ENCODE data around the gene EFL1.

EFL1 gene

DNA sequence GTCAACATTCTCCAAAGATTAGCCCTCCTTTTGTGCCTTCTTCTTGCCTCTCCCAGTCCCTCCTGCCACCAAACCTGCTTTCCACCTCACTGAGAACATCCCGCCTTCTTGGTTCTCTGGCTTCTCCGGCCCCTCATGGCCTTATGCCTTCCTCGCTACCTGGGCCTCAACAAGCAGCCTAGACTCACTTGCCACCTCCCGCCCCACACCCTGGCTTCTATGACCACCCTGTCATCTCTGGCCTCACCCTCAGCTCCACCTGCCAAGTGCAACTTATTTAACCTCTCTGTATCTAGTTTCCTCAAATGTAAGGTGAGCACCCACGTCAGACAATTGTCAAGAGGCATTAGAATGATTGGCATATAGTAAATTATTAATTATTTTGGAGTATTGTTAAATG is 147.9 kb downstream of the EFL1 start:
- no peak for DNase-seq

DNA sequence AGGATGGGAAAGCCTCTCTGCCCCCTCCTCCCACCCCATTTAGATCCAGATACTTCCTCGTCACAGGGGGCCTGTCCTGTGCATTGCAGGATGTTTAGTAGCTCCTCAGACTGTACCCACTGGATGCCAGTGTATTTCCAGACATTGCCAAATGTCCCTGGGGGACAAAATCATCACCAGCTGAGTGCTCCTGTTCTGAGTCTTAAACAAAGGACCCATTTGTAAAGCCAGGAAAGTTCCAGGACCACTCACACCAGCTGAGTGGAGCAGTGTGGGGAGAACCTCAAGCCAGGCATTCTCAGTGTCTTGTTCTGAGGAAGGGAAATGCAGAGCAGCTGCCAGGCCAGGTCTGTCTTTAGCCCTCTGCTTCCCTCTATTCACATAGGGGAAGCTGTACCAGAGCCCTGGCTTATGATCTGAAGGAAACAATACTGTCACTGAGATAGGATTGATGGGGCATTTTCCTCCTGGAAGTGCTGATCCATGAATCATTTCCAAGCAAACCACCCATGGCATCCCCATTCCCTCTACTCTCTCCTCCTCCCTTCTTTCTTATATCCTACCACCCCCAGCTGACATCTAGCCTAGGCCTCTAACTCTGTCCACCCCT is 149.3 kb downstream of the EFL1 start:
- no peak for DNase-seq

DNA sequence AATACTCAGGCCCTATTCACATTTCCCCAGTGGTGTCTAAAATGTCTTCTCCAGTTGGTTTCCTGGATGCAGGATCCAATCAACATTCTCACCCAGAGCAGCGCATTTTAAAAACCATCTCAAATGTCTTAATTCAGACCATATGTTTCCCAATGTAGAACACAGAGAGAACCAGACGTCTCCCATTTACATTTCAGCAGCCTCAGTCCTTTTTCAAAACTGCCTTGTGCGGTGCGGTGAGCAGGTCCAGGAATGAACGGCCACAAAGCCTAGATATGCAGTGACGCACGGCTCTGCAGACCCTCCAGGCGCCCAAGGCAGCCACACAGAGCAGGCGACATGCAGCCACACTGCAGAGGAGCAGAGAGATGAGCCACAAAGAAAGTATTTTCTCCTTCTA is 150.6 kb downstream of the EFL1 start:
- no peak for DNase-seq

DNA sequence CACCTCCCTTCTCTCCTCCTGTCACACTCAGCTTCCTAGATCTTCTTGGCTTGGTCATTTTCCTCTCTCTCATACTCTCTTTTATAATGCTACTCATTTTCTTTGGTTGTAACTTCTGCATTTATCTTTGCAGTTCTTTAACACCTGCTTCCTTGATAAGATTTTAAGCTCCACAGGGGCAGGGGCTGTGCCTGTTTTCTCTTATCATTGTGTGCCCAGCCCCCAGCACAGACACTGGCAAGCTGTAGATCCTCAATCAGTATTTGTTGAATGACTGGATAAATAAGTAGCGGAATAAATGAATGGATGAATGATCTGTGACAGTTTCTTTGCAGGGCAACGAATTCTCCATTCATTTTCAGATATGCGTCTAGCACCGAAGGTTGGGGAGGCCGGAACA is 152.4 kb downstream of the EFL1 start:
- DNase-seq = no peak

DNA sequence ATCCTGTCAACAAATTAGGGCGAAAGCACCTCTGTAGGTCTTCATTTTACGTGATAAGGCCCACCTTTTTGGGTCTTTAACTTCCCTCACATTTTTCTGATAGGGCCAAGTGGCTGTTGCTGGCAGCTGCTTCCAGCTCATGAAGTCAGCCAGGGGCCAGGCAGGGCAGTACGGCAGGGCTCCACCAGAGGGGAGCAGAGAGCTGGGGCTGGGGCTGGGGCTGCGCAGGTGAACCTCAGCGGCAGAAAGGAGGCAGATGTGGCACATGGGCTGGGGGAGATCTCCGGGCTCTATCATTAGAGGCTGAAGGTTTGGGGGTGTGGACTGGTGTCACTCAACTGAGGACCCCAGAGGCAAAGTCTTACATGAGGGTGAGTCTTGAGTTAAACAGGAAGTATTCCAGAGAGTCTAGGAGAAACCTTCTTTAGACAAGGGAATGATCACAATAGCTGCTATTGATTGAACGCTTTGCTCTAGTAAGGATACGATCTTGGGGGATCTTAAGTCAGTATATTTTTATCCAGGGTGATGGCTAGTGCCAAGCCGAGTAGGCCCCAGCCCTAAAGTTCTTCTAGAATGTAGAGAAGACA is 153.9 kb downstream of the EFL1 start:
- peak; percentile 9 for DNase-seq

DNA sequence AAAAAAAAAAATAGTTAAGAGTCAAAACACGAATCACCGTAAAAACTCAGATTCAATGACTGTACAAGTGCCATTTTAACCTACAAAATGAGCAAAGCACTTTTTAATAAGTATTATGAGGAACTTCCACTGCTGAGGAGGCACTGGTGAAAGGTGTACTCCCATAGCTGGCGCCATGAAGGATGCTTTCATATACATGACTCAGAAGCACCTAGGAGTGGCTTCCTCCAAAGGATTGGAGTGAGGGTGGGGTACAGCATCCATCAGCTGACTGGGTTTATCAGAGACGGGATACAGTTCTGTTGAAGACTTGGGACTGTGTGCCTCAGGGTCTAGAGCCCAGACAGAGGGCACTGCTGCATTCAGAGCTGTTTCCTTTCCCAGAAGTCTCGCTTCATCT is 155.9 kb downstream of the EFL1 start:
- DNase-seq = no peak

DNA sequence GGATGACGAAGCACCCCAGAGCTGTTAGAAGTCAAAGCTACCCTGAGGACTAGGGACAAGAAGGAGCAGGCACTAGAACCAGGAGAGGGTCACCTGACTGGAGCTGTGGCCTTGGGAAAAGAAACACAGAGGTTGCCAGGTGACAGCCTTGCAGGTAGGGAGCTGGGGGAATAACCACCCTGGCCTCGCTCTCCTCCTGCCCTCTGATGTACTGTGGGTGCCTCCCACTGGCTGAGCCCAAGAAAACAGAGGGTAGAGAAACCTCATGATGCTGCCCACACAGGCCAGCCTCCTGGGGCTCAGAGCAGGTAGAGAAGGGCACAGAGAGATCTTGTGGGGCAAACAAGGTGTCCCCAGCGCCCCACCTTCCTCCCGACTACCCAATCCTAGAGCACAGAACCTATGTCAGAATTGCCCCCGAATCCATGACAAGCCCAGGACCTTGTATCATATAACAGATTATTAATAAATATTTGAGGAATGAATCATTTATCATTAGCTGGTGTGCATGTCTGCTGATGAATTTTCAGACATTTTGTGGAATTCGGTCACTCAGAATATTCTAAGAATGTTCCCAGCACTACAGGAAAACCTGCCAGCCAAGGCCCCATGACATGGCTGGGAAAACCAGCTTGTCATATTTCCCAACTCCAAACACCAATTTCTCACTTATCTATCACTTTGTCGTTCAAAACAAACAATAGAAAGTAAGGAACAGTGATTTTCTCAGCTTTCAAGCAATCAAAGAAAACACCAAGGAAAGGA is 156.9 kb downstream of the EFL1 start:
- no peak for DNase-seq

DNA sequence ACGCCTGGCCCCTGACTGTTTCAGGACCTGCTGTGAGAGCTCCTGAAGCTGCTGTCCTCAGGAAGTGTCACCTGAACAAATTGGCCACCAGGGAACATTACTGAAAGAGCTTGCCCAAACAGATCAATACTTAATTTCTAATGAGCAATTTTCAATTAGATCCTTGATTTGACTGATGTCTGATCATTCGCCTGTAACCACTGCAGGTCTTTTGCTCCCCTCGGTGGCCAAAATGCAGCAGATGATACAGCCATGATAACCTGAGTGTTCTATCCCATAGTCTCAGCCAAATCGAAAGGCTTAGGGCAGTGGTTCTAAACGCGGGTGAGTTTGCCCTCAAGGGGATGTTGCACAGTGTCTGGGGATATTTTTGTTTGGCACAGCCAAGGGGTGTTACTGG is 159.1 kb downstream of the EFL1 start:
- DNase-seq = no peak

DNA sequence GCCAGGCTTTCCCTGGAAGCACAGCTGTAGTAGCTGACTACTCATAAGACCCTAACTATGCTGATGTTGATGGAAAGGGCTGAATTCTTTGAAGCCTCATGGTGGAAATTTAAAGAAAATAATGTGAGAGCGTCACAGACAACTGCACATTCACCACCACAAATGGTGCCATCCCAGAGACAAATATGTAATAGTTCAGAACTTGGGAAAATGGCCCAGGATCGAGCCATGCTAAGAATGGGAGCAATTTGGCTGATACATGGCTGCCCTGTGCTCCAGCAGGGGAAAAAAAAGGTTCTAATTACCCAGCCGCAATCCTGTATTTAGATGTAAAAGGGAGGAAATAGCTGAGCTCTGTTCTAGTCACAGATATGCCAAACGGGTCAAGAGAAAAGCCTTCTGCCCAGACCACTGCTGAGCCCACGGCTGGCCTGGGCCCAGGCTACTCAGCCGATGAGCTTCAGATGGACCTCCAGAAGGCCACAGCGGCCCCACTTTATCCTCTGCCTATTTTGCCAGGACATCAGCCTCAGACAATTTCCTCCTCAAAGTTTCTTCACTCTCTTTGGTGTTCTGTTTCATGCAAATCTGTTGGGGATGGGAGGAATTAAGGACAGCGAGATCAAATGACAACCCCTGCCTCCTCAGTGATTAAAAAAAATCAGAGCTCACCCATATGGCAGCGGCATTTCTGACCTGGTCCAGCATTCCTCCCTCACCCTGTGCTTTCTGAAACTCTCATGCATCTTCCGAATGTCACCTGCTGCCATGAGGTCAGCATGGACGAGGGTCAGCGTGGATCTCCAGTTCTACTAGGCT is 162.2 kb downstream of the EFL1 start:
- DNase-seq = no peak

DNA sequence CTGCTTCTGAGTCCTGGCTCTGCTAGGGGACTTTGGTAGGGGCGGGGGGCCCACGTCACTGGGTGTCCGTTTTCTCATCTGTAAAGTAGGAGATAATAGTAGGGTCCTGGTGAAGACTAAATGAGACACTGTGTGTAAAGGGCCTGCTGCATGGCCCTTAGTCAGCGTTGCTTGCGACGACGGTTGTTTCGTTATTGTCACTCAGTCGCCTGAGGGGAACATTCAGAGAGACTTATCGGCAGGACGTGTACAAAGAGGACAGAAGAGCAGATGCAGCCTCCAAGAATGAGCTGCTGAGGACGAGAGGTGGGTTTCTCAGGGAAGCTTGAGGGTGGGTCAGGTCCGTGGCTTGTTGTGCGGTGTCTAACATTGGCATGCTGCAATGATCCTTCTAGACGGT is 163.9 kb downstream of the EFL1 start:
- no peak for DNase-seq

DNA sequence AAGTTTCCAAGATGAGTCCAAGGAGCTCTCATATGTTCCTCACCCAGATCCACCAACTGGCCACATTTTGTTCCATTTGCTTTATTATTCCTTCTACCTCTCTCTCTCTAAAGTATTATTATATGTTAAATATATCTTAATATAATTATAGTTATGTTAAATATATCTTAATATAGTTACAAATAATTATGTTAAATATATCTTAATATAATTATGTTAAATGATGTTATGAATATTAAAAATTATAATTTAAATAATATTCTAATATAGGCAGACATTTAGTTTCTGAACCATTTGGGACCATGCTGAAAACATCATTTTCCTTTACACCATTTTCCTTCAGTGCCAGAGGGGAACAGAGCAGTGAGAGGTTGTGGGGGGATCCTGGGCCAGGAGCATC is 166.7 kb downstream of the EFL1 start:
- DNase-seq = no peak

DNA sequence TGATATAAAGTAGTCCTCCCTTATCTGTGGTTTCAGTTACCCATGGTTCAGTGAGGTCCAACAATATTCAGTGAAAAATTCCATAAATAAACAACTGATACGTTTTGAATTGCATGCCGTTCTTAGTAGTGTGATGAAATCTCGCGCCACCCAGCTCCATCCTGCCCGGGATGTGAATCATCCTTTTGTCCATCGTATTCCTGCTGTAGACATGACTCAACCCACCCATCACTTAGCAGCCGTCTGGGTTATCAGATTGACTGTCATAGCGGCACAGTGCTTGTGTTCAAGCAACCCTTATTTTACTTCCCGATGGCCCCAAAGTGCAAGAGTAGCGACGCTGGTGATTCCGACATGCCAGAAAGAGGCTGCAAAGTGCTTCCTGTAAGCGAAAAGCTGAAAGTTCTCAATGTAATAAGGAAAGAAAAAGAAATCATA is 168.7 kb downstream of the EFL1 start:
- DNase-seq = no peak

DNA sequence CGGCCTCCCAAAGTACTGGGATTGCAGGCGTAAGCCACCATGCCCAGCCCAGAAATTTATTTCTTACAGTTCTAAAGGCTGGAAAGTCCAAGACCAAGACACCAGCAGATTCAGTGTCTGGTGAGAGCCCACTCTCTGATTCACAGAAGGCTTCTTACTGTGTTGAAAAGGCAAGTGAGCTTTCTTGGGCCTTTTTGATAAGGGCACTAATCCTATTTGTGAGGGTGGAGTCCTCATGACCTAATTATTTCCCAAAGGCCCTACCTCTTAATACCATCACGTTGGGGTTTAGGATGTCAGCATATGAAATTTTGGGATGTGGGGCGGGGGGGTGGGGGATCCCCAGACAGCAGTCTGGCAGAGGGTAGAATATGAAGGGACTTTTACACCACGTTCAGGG is 169.2 kb downstream of the EFL1 start:
- DNase-seq = no peak

DNA sequence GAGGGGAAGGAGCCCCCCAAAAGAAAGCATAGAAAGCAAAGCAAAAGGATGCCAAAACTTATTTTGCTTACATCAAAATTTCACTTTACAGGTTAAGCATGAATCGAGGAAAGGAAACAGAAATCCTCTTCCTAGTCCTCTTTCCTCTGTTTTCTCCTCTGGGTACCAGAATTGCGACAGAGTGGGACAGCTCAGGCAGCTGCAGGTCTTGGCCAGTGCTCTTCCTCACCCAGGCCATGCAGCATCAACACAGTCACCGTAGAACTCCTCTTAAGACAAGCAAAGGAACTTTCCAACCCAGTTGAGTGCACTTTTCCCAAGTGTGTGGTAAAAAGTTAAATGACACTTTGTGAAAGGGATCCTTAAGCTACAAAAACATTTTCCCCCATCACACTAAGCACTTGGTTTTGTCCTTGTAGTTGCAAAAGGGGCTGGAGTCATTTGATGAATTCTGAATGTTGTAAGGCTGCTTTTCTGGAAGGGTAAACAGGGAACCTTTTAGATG is 170.8 kb downstream of the EFL1 start:
- no peak for DNase-seq

DNA sequence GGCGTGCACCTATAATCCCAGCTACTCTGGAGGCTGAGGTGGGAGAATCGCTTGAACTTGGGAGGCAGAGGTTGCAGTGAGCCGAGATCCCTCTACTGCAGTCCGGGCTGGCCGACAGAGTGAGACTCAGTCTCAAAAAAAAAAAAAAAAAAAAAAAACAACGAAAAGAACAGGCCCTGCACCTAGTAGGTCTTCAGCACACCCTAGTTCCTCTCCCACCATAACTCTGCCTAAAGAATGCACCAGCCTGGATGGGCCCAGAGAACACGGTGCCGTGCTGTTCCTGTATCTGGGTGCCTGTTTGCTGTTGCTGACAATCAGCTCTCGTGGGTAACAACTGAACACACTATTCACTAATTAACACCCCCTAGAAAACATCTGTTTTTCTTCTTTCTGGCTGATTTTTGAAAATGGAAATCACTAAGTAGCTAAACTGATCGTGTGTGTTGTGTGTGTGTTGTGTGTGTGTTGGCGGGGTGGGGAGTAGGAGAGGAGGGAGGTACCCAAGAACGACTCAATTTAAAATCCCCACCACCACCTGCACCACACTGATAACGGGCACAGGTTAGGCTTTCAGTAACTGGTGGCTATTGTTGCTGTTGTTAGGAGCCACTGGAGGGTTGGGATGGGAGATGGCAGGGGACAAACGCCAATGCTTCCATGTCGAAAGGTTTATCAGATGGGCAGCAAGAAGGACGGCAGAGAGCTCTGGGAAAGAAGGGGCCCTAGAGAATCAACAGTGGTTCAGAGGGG is 176.1 kb downstream of the EFL1 start:
- DNase-seq = no peak

DNA sequence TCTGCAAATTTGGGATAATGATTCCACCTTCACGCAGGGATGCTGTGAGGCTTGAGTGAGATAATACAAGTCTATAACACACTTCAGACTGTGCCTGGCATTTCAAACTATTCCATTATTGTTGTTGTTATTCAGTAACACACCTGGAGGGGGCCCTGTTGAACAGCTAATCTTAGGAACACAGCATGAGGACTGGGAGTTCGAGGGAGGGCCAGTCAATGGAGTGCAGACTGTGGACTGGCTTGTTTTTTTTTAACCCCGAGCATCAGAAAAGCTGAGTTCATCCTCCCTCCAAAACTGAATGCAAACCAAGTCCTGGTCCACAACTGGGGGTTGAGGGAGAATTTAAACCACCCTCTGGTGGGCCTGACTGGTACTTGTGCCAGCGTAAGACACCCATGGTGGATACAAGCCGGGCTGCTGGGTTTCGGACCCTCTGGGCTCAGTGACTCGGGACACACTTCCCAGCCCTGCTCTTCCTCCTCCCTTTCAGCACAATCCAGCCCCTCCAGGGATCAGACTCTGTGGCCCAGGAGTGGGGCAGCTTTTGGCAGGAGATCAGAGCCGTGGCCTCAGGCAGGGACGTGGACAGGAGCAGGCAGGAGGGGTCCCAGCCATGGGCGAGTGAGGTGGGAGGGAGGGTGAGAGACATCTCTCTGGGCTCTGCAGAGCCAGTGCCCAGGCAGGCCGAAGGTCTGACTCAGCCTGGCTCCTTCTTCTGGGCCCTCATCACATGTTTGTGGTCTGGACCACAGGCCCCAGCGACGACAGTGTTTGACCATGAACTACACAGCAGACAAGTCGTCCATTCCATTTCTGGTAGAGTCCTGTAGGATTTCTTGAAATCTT is 180.4 kb downstream of the EFL1 start:
- no peak for DNase-seq

DNA sequence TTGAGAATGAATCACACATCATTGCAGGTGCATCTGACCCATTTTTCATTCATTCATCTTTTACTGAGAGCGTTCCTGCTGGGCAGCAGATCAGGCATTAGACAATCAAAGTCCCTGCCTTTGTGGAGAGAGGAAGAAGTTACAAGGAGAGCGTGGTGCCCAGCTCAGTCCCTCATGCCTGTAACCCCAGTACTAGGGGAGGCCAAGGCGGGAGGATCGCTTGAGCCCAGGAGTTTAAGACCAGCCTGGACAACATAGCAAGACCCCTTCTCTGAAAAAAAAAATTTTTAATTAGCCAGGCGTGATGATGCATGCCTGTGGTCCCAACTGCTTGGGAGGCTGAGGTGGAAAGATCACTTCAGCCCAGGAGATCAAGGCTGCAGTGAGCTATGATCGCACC is 181.8 kb downstream of the EFL1 start:
- no peak for DNase-seq

Data from NCI-H1694 (cell line).